Measurements from ENCODE around the gene SULF2.

The SULF2 gene

DNA sequence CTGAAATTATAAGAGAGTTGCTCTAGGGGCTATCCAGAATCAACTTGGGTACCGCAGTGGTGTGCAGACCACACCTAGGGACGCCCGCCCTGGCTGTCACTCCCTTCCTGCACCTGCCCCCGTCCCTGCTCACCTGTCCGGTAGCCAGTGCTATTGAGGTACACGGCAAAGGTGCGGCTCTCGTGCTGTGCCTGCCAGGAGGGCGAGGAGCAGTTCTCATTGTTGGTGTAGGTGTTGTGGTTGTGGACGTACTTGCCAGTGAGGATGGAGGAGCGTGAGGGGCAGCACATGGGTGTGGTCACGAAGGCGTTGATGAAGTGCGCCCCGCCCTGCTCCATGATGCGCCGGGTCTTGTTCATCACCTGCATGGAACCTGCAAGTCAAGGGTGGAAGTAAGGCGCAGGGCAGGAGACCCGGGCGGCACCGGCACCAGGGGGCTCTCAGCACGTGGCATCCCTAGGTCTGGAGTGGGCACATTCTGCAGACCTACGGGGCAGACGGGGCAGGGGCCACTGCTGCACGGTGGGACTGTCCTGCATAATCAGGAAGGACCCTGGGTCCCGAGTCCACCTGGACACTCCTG lies 48.6 kb downstream of the SULF2 start:
- DNase-seq (ENCODE audit: low spot score) = no peak

DNA sequence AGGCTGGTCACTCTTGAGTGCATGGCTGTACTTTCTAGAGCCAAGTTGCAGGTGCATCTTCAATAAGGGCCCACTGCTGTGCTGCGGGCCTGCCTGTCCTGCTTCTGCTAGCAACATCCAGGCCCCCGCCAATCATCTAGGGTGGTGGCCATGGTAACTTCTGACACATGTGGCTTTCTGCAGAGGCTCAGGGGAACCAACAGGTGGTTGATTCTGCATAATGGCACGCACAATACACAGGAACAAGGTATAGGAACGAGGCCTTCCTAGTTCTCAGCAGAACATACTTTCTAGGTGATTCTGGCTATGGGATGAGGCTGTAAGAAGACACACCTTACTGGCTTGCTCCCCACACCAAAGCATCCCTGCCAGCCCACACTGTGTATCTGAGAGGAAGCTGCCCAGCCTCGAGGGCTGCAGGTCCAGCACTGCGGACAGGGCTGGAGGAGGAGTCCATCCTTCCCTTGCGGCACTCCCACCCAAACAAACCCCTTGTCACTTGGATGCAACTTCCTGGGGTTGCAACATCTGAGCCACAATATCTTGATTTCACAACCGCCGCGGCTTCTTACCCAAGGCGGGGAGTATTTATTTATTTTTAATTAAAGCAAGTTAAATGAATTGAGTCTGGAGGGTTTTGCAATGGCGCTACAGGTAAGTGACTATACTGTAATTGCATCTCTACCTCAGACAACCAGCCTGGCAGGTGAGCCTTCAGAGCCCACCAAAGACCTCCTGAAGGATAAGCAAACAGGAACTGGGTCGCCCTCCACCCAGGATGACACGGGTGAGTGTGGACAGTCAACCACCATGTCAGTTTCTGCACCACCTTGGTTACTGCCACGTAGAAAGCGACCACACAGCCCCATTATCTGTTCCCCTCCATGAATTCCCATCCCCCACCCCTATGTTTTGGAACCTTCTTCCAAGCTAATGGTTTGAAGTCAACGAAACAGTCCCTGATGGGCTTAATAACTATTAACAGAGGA lies 49.6 kb downstream of the SULF2 start:
- DNase-seq (ENCODE audit: low spot score) = no peak

DNA sequence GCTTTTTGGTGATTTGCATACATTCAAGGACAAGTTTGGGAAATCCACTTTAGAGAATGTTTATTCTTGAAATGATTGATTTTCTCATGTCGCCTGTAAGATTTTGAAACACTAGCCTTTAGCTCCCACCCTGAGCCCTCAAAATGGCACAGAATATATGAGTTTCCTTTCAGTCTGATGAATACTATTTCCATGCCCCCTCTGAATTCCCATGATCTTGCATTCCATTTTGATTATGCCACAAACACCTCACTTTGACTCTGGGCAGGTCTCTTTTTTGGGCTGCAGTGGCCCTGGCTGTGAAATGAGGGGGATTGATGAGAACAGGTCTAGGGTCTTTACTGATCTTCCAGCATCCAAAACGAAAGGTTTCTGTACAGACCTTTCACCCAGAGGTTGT lies 50.4 kb downstream of the SULF2 start:
- no peak for DNase-seq (ENCODE audit: low spot score)

DNA sequence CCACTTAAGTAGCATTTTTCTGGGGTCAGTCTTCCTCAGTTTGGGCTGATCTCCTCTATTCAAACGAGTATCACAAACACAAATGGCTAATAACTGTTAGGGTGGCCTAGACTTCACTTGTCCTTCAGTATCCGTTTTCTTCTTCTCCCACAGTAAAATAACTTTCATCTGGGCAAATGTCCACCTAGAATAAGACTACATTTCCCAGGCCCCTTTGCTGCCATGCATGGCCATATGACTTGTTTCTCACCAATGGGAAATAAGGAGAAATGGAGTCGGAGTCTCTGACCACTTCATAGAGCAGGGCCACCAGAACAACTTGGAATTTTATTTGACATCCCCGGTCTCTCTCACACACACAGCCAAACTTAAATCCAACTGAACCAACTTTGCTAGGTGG lies 51.4 kb downstream of the SULF2 start:
- no peak for DNase-seq (ENCODE audit: low spot score)

DNA sequence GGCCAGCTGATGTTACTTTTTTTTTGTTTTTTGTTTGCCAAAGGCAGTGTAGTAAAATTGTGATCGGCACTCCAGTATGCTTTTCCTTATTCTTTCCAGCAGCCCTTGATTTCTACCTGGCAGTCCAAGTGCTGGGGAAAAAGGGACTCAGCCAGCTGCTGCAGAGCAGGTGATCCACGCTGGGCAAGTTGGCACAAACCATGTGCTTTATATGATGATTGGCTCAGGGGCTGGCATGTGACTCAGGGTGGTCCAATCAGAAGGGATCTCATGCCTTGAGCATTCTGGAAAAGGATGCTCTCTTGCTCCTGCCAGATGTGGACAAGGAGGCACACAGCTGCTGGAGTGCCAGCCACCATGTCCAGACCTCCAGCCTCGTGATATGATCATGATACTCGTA lies 54.5 kb downstream of the SULF2 start:
- no peak for DNase-seq (ENCODE audit: low spot score)

DNA sequence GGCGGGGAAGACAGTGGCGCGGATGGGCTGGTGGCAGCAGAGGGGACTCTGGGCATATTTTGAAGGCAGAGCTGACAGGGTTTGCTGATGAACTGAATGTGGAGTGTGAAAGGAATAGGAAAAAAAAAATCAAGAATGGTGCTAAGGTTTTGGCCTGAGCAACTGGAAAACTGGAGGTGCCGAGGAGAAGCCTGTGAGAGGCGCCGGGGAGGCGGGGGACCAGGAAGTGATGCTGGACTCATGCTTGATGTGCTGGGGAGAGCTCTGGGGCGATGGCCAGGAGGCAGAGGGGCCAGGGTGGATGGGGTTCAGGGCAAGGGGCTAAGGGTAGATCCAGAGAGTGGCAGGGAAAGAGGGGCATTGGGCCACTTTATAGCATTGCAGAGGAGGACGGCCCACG lies 55.8 kb downstream of the SULF2 start:
- DNase-seq (ENCODE audit: low spot score) = no peak

DNA sequence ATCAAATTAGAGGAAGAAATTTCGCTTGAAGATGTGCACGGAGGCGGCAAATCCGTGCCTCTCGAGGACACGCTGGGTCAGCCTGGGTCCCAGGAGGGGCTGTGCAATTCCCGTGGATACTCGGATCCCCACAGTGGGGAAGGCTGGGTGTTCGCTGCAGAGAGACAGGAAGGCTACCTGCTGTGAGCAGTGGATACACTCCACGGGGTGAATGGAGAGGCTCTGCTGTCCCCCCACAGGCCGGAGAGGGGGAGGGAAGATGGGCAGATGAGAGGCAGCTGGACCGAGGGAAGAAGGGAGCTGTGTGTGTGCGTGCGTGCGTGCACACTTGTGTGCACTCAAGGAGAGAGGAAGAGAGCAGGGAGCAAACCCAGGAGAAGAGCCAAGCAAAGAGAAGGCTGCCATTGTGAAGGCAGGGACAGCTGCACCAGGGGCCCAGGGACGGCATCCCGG lies 57.3 kb downstream of the SULF2 start:
- DNase-seq (ENCODE audit: low spot score) = no peak

DNA sequence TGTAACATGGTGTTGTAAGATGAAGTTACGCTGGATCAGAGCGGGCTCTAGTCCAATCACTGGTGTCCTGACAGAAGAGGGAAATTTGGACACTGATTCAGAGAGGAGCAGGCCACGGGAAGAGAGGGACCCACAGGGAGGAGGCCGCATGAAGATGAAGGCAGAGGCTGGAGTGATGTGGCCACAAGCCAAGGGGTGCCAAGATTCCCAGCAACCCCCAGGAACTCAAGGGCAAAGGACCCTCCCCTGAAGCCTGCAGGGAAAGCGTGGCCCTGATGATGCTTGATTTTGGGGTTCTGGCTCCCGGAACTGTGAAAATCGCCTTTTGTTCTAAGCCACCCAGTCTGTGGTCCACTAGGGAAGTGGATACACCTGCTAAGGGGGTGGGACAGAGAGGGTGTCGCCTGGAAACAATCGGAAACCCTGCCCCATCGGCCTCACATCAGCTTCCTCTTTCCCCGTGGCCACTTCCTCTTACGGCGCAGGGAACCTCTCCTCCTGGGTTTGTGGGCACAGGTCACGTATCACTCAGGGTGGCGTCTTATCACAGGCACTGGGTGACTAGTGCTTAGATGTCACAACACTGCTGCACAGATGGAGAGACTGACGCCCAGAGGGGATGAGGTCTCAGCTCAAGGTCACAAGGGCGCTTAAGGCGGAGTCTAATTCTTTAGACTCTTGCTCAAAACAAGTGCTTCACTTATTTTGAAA lies 58.0 kb downstream of the SULF2 start:
- no peak for DNase-seq (ENCODE audit: low spot score)

DNA sequence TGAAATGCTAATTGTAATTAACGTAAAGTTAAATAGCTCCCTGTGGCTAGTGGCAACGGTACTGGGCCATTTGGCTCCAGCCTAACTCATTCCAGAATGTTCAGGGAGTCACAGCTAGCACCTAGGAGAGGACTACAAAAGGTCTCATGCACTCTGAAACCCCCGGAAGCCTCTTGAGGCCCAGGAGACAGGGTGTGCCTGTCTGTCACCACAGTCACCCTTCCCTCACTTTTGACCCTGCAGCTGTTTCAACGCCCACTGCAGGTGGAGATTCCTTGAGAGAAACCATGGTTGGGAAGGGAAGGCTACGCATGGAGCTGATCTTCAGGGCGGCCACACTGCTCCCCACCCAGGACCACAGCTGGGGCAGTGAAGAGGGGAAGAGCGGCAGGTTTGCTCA lies 58.6 kb downstream of the SULF2 start:
- DNase-seq (ENCODE audit: low spot score) = no peak

DNA sequence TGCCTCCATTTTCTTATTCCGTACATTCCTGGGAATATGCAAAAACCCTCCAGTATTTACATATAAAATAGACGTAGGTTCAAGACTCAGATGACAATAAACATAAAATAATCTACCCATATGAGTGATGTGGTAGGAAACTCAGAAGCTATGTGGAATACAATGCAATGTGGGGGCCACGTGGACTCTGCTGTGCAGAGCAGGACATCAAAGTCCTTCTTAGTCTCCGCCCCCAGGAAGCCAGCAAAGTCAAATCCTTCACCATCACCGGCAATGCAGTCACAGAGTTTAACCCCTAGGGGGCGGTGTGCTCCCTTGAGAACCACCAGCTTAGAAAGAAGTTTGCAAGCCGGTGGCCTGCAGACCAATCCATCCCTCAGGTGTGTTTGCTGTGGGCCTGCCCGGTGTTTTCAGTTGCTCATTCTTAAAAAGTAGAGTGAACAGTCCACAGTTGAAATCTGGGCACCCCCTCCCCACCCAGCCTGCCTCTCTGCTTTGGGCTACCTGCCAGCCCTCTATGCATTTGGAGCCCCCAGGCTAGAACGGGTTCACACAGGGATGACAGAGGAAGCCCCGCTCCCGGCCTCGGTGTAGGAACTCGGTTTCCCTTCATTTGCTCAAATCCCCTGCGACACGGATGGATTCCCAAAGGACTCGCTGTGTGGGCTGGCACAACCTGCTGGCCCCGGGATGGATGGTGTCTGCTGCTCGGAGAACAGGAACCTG lies 59.9 kb downstream of the SULF2 start:
- DNase-seq (ENCODE audit: low spot score) = peak; percentile 84

DNA sequence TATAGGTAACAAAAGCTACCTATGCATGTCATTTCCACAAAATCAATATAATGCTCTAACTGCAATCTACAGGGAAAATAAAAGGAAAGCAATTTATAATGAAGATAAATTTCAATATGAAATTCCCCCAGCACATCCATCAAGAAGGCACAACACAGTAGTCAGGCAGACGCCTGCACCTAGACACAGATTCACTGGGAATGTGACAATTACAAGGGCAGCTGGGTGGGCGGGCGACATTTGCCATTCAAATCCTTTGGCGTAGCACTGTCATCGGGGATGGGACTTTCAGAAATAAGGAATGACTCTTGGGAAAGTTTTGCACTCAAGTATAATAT lies 60.4 kb downstream of the SULF2 start:
- no peak for DNase-seq (ENCODE audit: low spot score)

DNA sequence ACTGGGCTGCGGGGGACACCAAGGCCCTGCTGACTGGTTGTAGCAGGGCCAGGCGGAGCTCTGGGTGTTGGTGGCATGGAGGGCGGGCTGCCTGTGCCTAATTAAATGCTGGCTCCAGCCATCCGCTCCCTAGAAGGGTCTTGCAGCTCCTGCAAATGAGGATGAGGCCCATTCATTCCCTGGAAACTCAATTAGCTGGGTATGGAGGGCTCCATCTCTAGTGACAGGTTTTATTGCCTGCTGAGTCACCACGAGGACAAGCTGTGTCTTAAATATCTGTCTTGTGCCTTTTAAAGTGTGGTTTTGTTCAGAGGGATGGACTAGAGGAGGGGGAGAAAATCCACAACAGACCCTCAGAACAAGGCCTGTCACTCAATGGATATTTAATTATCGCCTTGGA lies 60.9 kb downstream of the SULF2 start:
- no peak for DNase-seq (ENCODE audit: low spot score)

DNA sequence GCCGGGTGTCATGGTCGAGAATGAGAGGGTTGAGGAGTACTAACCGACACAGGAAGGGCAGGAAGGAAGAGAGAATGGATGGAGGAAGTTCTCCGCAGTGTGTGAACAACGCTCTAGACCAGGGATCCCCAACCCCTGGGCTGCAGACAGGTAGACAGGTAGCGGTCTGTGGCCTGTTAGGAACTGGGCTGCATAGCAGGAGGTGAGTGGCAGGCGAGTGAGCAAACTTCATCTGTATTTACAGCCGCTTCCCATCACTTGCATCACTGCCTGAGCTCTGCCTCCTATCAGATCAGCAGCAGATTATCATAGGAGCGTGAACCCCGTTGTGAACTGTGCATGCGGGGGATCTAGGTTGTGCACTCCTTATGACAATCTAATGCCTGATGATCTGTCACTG lies 62.0 kb downstream of the SULF2 start:
- DNase-seq (ENCODE audit: low spot score) = no peak

DNA sequence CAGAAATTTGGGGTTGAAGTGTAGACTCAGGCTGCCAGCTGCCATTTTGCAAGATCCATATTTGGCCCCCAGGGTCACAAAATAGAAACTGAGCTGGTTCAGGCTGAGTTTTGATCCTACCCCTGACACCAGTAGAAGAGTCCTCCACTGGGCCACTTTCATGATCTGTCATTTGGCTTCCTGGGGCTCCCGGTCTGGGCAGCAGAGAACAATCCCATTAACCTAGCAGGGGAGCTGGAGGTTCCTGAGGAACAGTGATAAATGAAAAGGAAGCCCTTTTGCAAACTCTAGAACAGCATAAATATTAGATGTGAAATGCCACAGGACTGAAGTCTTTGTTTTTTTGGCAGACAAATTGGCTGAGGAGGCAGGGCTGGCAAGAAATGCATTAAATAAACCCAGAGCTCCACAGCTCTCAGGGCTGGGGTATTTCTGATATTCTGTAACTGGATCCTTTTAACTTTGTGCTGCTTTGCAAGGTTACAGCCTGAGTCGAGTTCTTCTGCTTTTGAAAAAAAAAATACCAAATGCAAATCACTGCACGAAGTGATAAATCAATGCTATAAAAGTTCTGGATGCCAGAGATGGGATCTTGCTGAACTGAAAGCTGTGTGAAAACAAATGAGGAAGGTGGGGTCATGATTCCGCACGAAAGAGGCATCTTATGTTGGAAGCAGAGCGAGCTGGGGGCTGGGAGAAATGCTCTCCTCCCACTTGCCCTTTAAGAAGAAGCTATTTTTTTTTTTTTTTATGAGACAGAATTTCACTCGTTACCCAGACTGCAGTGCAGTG lies 64.4 kb downstream of the SULF2 start:
- no peak for DNase-seq (ENCODE audit: low spot score)

DNA sequence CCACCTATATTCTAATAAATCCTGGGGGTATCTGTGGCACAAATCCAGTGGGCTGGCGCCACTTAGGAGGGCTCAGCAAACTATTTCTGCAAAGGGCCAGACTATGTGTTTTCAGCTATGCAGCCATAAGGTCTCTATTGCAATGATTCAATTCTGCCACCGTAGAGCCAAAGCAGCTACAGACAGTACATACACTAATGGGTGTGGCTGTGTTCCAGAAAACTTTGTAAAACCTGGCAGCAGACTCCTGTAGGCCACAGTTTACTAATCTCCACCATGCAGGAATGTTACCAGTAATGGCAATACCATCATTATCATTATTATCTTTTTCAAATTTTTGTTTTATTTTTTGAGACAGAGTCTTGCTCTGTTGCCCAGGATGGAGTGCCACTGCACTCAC lies 65.7 kb downstream of the SULF2 start:
- DNase-seq (ENCODE audit: low spot score) = no peak

DNA sequence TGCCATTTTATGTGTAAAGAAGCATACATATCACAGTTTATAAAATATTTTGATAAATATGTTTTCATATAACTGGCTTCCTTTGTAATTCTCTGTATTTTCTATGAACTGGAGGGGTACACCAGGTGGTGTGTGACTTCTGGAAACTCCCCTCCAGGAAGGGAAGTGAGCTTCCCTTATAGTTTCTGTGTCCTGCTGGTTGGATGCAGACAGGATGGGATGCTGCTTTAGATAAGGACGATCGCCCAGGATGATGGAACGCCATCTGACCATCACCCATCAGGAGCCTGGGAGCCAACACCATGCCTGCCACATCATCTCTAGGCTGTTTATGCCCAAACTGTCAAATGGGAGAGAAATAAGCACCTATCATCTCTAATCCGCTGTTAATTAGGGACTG lies 66.1 kb downstream of the SULF2 start:
- DNase-seq (ENCODE audit: low spot score) = no peak

DNA sequence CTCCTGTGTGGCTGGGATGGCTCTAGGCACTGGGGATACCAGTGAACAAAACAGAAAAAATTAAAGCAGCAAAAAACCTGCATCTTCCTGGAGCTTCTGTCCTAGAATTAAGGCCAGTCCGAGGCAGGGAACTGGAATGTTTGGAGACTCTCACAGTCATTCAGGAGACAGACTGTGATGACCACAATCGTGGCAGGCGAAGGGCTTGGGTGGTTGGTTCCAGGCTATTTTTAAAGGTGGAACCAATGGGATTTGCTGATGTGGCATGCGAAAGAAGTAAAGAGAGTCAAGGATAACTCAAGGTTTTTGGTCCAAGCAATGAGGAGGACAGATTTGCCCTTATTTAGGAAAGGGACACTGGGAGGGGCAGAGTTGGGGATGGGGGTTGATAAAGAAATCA lies 66.9 kb downstream of the SULF2 start:
- DNase-seq (ENCODE audit: low spot score) = no peak

DNA sequence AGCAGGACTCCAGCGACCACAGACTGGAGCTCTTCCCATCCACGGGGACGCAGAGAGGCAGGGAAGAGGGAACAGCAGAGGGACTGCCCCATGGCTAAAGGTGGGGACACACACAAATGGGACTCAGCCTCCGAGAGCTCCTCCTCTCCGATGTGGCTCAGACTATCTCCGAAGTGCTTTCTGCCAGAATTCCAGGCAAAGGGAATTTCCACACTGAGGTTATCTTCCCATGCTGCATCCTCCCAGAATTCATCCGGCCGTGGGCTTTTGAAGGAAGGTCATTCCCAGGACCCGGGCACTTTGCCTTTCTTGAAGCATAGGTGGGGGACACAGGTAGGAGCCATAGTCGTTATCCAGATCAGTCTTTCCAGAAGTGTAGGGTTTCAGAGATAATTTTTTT lies 67.9 kb downstream of the SULF2 start:
- DNase-seq (ENCODE audit: low spot score) = no peak

DNA sequence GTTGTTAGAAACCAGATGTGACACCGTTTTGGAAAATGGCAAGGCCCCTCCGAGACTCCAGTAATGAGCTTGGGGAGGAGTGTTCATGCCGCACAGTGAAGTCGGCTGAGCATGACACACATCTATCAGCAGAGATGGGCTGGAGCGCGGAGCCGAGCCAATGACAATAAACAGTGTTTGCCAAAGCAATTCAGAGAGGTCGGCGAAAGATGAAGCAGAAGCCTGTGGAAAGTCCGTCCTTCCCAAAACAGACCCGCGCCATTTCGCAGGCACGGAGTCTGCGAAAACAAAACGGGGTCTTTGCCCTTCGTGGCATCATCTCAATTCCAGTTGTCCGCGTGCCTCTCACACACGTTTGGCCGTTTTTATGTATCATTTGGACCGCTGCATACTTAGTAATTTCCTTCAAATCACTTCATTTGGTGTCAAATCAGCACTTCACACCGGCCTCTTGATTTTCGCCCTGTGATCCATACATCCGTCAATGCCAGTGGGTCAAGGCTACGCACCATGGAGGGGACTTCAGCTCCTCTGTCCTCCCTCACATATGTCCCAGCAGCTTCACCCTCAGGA lies 71.3 kb downstream of the SULF2 start:
- DNase-seq (ENCODE audit: low spot score) = no peak

DNA sequence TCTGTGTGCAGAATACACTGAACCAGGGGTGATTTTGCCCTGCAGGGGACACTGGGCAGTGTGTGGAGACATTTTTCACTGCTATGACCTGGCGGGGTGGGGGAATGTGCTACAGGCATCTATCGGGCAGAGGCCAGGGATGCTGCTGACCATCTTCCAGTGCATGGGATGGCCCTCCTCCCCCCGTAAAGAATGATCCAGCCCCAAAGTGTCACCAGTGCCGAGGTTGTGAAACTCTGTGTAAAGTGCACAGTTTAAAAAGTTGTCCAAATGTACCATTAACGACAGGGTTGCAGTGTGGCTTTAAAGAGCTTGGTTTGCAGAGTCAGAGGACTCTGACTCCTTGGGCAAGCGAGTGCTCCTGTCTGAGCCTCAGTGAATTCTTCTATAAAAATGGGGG lies 72.1 kb downstream of the SULF2 start:
- no peak for DNase-seq (ENCODE audit: low spot score)

DNA sequence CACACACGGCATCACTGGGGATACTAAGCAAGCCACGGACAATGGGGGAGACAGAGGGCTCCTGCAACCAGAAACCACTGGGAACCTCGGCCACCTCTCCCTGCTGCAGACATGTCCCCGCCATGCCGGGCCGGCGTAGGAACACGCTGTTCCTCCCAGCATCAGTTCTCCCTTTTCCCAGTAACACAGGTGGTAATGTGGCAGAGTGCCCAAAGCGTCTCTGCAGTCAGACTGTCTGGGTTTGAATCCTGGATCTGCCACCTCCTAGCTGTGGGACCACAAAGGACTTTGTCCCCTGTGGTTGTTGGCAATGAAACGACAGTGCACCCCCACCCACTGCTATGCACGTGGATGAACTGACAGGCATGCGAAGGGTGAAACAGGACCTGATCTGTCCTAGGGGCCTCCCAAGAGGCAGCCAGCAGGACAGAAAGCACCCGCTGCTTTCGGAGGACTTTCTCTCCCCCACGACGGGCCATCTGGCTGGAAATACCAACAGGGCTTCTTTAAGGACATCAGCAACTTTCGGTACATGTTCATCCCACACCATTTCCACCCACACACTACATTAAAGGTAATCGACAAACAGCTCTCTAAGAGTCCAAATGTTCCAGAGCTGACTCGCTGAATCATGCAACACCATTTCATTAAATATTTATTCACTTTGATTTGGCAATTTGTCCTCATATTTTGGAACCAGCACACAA lies 74.1 kb downstream of the SULF2 start:
- no peak for DNase-seq (ENCODE audit: low spot score)
